ENCODE data around the gene GRK5. TPM values are rescaled to one million over a fixed set of nuclear protein-coding genes. Genes with fewer than 3 reads are reported as not detected.
A peak's percentile ranks its signal among the peaks of the same experiment; 100 is the strongest.

GRK5 gene
- total RNA-seq, 2 experiments from 2014 or later, result 23.2 to 29.5 TPM

GRCh38 chr10:119279441-119279840 is 72.1 kb downstream of the GRK5 start:
- H3K27me3 Mint-ChIP-seq, result no peaks in the 10 kb centered on the region
- peaks cover 30% of the 10 kb centered on the region for H3K4me1 Mint-ChIP-seq
- H3K36me3 Mint-ChIP-seq, result no peaks in the 10 kb centered on the region

DNA sequence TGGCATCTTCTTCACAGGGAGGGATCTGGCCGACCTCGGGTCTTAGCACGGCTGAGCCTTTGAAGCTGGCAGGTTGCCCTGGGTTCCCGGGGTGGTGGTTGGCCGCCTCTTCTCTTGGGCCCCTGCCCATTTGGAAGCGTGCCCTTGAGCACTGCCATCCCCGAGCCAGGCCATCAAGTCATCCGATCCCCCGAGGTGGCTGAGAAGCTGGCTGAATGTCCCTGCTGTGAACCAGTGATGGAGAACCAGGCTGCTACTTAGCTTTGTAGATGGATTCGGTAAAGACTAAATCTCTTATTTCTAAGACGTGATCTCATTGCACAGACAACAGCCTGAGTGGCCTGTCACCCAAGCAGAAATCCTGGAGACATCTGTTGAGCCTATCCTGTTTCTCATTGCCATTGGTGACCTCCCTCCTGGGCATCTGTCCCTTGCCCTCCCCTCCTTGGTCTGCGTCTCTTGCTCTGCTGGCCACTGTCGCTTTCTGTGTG is 74.3 kb downstream of the GRK5 start:
- no peaks in the 10 kb centered on the region for H3K27me3 Mint-ChIP-seq
- ATAC-seq (no peak), DNase-seq (no peak)
- H3K27ac Mint-ChIP-seq, result no peak overlapping the region
- H3K4me1 Mint-ChIP-seq, result peaks cover 45% of the 10 kb centered on the region
- H3K36me3 Mint-ChIP-seq, result no peaks in the 10 kb centered on the region
- H3K9me3 Mint-ChIP-seq (ENCODE audit: low read depth), result no peaks in the 10 kb centered on the region
- no peak overlapping the region for H3K4me3 Mint-ChIP-seq
- CTCF ChIA-PET, result interaction anchor here (4.1 kb wide), 1 partner anchor 10 kb away, joined by 17 read pairs; no protein-coding TSS in a partner anchor

More at GRCh38 chr10:119279441-119279840, 72.1 kb downstream of the GRK5 start:
- Mint-ChIP-seq H3K27ac (no peak overlapping the region), H3K9me3 (ENCODE audit: low read depth) (no peaks in the 10 kb centered on the region), H3K4me3 (no peak overlapping the region)
- CTCF ChIA-PET, result no interaction called here
- DNase-seq (no peak), ATAC-seq (no peak)

DNA sequence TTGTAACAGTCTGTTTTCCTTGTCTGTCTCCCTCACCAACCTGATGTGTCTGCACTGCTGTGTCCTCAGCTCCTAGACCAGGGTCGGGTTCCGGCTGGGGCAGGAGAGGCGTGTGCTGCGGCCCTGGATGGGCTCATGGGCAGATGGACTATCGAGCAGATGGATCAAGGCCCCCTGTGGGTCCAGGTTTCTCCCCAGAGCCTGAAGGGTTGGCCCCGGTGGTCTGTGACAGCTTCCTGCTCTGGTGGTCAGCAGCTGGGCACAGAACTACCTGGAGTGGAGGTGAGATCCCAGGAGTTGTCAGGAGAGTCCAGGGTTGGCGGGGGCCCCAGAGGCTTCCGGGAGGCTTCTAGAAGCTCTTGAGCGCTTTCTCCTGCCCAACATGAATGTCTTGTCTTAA is 75.1 kb downstream of the GRK5 start:
- Mint-ChIP-seq H3K27ac (no peak overlapping the region), H3K36me3 (no peaks in the 10 kb centered on the region), H3K4me3 (no peak overlapping the region), H3K27me3 (no peaks in the 10 kb centered on the region), H3K9me3 (ENCODE audit: low read depth) (no peaks in the 10 kb centered on the region), H3K4me1 (peaks cover 48% of the 10 kb centered on the region)
- CTCF ChIA-PET, result interaction anchor here (0.9 to 4.1 kb wide), 4 partner anchors 8 to 73 kb away, joined by 3 to 17 read pairs (median 5); no protein-coding TSS in a partner anchor
- no peak for ATAC-seq
- no peak for DNase-seq

GRCh38 chr10:119283387-119283786 is 76.0 kb downstream of the GRK5 start:
- Mint-ChIP-seq H3K27me3 (no peaks in the 10 kb centered on the region), H3K4me3 (no peak overlapping the region), H3K4me1 (peaks cover 54% of the 10 kb centered on the region), H3K27ac (peak overlapping the region; percentile 22), H3K9me3 (ENCODE audit: low read depth) (no peaks in the 10 kb centered on the region), H3K36me3 (no peaks in the 10 kb centered on the region)
- CTCF ChIA-PET, result interaction anchor here (1.0 to 4.1 kb wide), 3 partner anchors 12 to 76 kb away, joined by 3 to 17 read pairs (median 10); partner anchors contain the start of gene GRK5
- DNase-seq, result no peak
- ATAC-seq, result no peak

GRCh38 chr10:119283818-119284217 is 76.4 kb downstream of the GRK5 start:
- H3K4me3 Mint-ChIP-seq, result peak overlapping the region; percentile 21
- peak overlapping the region; percentile 22 for H3K27ac Mint-ChIP-seq
- CTCF ChIA-PET, result interaction anchor here (3.4 to 4.1 kb wide), 2 partner anchors 12 to 77 kb away, joined by 10 to 17 read pairs; partner anchors contain the start of gene GRK5
- no peaks in the 10 kb centered on the region for H3K36me3 Mint-ChIP-seq
- no peaks in the 10 kb centered on the region for H3K9me3 Mint-ChIP-seq (ENCODE audit: low read depth)
- peaks cover 58% of the 10 kb centered on the region for H3K4me1 Mint-ChIP-seq
- H3K27me3 Mint-ChIP-seq, result no peaks in the 10 kb centered on the region
- ATAC-seq, result peak; percentile 50
- DNase-seq, result peak; percentile 62

DNA sequence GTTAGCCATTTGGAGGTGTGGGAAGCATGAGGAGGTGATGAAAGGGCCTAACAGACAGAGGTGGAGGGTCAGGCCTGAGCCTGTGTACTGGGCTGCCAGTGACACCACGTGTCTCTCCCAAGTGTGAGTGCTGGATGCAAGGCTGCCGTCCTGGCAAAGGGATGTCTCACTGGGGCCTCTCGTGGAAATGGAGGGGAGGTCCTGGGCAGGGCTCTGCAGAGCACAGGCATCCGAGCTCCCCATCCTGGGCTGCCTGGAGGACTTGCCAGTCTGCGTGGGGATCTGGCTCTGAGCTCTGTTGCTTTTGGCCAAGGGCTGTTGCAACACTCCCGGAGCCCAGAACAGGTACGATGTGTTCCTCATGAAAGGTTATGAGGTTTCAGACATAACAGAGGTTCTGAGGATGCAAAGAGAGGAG is 77.3 kb downstream of the GRK5 start:
- no peak for ATAC-seq
- CTCF ChIA-PET, result interaction anchor here (2.3 to 4.1 kb wide), 3 partner anchors 13 to 78 kb away, joined by 6 to 17 read pairs (median 10); partner anchors contain the start of gene GRK5
- peaks cover 67% of the 10 kb centered on the region for H3K4me1 Mint-ChIP-seq
- peak overlapping the region; percentile 67 for H3K4me3 Mint-ChIP-seq
- DNase-seq, result no peak
- peak overlapping the region; percentile 91 for H3K27ac Mint-ChIP-seq
- H3K27me3 Mint-ChIP-seq, result no peaks in the 10 kb centered on the region
- H3K36me3 Mint-ChIP-seq, result no peaks in the 10 kb centered on the region
- H3K9me3 Mint-ChIP-seq (ENCODE audit: low read depth), result no peaks in the 10 kb centered on the region

GRCh38 chr10:119285495-119286267 is 78.3 kb downstream of the GRK5 start:
- CTCF ChIA-PET, result interaction anchor here (1.0 to 3.4 kb wide), 8 partner anchors 12 to 79 kb away, joined by 3 to 10 read pairs (median 4); partner anchors contain the start of gene GRK5
- H3K4me3 Mint-ChIP-seq, result peak overlapping the region; percentile 67
- peaks cover 1% of the 10 kb centered on the region for H3K36me3 Mint-ChIP-seq
- peaks cover 72% of the 10 kb centered on the region for H3K4me1 Mint-ChIP-seq
- no peaks in the 10 kb centered on the region for H3K27me3 Mint-ChIP-seq
- peak overlapping the region; percentile 91 for H3K27ac Mint-ChIP-seq
- DNase-seq, result no peak
- H3K9me3 Mint-ChIP-seq (ENCODE audit: low read depth), result no peaks in the 10 kb centered on the region
- ATAC-seq, result peak; percentile 62

DNA sequence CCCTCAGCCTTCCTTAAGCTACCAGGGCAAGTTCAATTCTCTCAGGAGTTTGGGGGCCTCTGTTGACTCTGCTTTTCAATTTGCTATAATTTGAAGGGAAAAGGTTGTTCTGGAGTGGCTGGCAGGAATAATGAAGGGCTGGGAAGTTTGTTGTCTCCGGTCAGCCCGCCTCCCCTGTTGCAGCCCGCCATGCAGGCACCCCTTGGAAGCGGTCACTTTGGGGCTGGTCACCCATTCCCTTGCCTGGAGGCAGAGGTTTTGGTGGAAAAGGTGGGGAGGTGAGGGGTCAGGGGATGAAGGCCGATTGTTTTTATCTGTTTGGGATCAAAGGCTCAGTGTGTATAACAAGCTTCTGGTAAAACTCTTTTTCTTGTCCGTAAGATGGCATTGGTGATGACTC is 79.1 kb downstream of the GRK5 start:
- Mint-ChIP-seq H3K4me3 (peak overlapping the region; percentile 67), H3K27me3 (no peaks in the 10 kb centered on the region), H3K9me3 (ENCODE audit: low read depth) (no peaks in the 10 kb centered on the region), H3K4me1 (peaks cover 76% of the 10 kb centered on the region), H3K36me3 (peaks cover 3% of the 10 kb centered on the region), H3K27ac (peak overlapping the region; percentile 91)
- DNase-seq (no peak), ATAC-seq (no peak)
- CTCF ChIA-PET, result interaction anchor here (1.1 to 3.4 kb wide), 7 partner anchors 15 to 80 kb away, joined by 3 to 10 read pairs (median 4); partner anchors contain the start of gene GRK5

DNA sequence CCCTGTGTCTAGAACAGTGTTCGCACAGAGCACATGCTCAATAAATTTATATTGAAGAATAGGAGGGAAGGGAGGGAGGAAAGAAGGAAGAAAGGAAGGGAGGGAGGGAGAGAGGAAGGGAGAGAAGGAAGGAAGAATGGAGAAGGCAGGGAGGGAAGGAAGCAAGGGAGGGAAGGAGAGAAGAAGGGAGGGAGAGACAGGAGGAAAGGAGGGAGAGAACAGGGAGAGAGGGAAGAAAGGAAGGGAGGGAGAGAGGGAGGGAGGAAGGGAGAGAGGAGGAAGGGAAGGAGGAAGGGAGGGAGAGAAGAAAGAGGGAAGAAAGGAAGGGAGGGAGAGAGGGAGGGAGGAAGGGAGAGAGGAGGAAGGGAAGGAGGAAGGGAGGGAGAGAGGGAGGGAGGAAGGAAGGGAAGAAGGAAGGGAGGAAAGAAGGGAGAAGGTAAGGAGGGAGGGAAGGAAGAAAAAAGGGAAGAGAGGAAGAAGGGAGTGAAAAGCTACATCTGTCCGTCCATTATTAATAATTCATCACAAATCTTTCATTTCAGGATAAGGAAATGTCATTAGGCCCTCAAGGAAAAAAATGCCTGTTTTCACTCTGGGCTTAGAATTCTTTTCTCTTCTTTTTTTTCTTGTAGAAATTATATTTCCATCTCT is 79.7 kb downstream of the GRK5 start:
- Mint-ChIP-seq H3K4me3 (no peak overlapping the region), H3K36me3 (peaks cover 4% of the 10 kb centered on the region), H3K4me1 (peaks cover 76% of the 10 kb centered on the region), H3K27me3 (no peaks in the 10 kb centered on the region), H3K27ac (peak overlapping the region; percentile 43), H3K9me3 (ENCODE audit: low read depth) (no peaks in the 10 kb centered on the region)
- CTCF ChIA-PET, result interaction anchor here (1.0 to 3.4 kb wide), 6 partner anchors 16 to 80 kb away, joined by 3 to 10 read pairs (median 3); partner anchors contain the start of gene GRK5
- ATAC-seq, result no peak
- no peak for DNase-seq

DNA sequence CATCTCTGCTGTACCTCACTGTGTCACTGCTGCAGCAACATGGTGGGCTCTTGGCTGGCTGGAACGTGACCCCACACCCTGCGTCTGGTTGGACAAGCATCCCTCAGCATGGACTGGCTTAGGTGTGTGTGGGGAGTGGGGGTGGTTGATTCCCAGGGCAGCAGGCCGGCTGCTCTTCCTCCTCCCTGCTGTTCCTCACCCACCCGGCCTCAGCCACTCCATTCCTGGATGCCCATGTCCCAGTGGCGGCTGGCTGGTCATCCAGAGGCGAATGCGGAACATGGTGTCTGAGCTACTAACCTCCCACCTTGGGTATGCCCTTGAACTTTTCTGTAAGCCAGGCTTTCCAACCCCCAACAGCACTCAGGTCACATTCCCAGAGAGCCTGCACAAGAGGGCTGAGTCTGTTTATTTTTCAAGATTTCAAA is 81.2 kb downstream of the GRK5 start:
- Mint-ChIP-seq H3K27me3 (no peaks in the 10 kb centered on the region), H3K4me3 (no peak overlapping the region), H3K27ac (peak overlapping the region; percentile 22), H3K9me3 (ENCODE audit: low read depth) (no peaks in the 10 kb centered on the region), H3K4me1 (peaks cover 84% of the 10 kb centered on the region), H3K36me3 (peaks cover 4% of the 10 kb centered on the region)
- DNase-seq, result no peak
- CTCF ChIA-PET, result interaction anchor here (1.1 to 2.2 kb wide), 5 partner anchors 8 to 90 kb away, joined by 3 to 8 read pairs (median 5); no protein-coding TSS in a partner anchor
- ATAC-seq, result no peak

- H3K4me3 Mint-ChIP-seq, result no peak overlapping the region
- peak overlapping the region; percentile 80 for H3K27ac Mint-ChIP-seq
- peaks cover 4% of the 10 kb centered on the region for H3K36me3 Mint-ChIP-seq
- ATAC-seq, result no peak
- H3K4me1 Mint-ChIP-seq, result peaks cover 77% of the 10 kb centered on the region
- H3K9me3 Mint-ChIP-seq (ENCODE audit: low read depth), result no peaks in the 10 kb centered on the region
- H3K27me3 Mint-ChIP-seq, result no peaks in the 10 kb centered on the region
- CTCF ChIA-PET, result interaction anchor here (0.7 to 2.5 kb wide), 13 partner anchors 9 to 156 kb away, joined by 3 to 8 read pairs (median 4); no protein-coding TSS in a partner anchor
- DNase-seq, result no peak
Measured at GRCh38 chr10:119289227-119289920, 82.0 kb downstream of the GRK5 start.

- Mint-ChIP-seq H3K27ac (peak overlapping the region; percentile 35), H3K36me3 (peaks cover 5% of the 10 kb centered on the region), H3K27me3 (no peaks in the 10 kb centered on the region), H3K4me1 (peaks cover 66% of the 10 kb centered on the region), H3K9me3 (ENCODE audit: low read depth) (no peaks in the 10 kb centered on the region), H3K4me3 (no peak overlapping the region)
- CTCF ChIA-PET, result interaction anchor here (0.7 to 2.5 kb wide), 10 partner anchors 10 to 84 kb away, joined by 3 to 8 read pairs (median 4); no protein-coding TSS in a partner anchor
- no peak for ATAC-seq
- DNase-seq, result no peak
Measured at GRCh38 chr10:119290301-119291048, 83.1 kb downstream of the GRK5 start.

Data from activated CD8-positive, alpha-beta memory T cell treated with anti-CD3 and anti-CD28 coated beads, Interleukin-2, amount 10 ng/mL, durations not matched to agents 7 days and 5 days (primary cell).